ENCODE results near the gene GPT2.

The GPT2 gene

GRCh38 chr16:46972429-46973206, 88.5 kb downstream of the GPT2 start:
- DNase-seq, result peak; percentile 59

- DNase-seq, result peak; percentile 95
Measured at GRCh38 chr16:46973207-46973995, 89.2 kb downstream of the GPT2 start, which contains the start of gene DNAJA2. TSS of gene DNAJA2 (minus strand) at chr16:46973674. CDS start at chr16:46973572, 102 bp downstream.

- DNase-seq, result no peak
Measured at GRCh38 chr16:46973996-46974324, 89.8 kb downstream of the GPT2 start.

GRCh38 chr16:46974352-46974751, 90.2 kb downstream of the GPT2 start:
- DNase-seq, result peak; percentile 44

GRCh38 chr16:46975165-46975564, 91.0 kb downstream of the GPT2 start:
- DNase-seq, result no peak

GRCh38 chr16:46975908-46976470, 91.8 kb downstream of the GPT2 start:
- no peak for DNase-seq

- DNase-seq, result no peak
Measured at GRCh38 chr16:46976550-46976949, 92.4 kb downstream of the GPT2 start.

Data from hematopoietic multipotent progenitor cell treated with erythropoietin and hydrocortisone succinate and interleukin-3 and kit ligand, for 4 days (in vitro differentiated cells).